Measurements from ENCODE around the gene SHE.

DNA sequence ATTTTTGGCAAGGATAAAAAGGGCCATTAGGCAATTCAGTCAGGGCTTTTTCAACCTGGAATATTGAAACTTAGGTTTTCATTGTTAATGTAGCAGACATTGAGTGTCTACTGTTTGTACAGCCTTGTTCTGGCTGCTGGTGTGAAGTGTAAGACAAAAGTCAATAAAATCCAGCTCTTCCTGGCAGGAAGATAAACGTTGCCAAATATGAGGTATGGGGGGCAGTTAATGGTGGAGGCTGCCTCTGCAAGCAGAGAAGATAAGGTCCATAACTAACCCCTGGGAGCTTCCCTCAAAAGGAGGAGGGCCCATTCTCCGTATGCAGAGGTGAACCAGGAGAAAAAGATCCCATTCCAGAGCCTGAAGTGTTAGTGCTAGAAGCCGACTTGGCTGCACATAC, 19.5 kb upstream of the SHE start:
- TF ChIP-seq GATA2 (IDR thresholded peaks at IDR 0.05; ENCODE audit: low read depth, low read length) (no peak), GATA3 (IDR thresholded peaks at IDR 0.05; ENCODE audit: low read depth, low read length) (no peak)
